ENCODE measurements around the gene TICRR. TPM values are rescaled to one million over a fixed set of nuclear protein-coding genes. Genes with fewer than 3 reads are reported as not detected.
A peak's percentile ranks its signal among the peaks of the same experiment; 100 is the strongest.

TICRR gene
- total and polyA plus RNA-seq, 2 of the 13 experiments (the other 11 are each of a cell fraction or from before 2014, with no cell fraction given) = 4.1 to 14.3 TPM

GRCh38 chr15:89575656-89576416 lies 567 bp downstream of the TICRR start (continued):
- TF ChIP-seq ARID3A (IDR thresholded peaks at IDR 0.05; ENCODE audit: low read depth, low read length) = no peak
- no peak for TF ChIP-seq ZNF530 (CRISPR knock-in tag; IDR thresholded peaks at IDR 0.05; ENCODE audit: low read depth)
- TF ChIP-seq MEIS2 (CRISPR knock-in tag; IDR thresholded peaks at IDR 0.05) = no peak
- peak; percentile 33; the same call in 1 of the 2 replicates for TF ChIP-seq IRF9 (CRISPR knock-in tag; IDR thresholded peaks at IDR 0.05; ENCODE audit: borderline replicate concordance)
- TF ChIP-seq HMGXB3 (CRISPR knock-in tag; IDR thresholded peaks at IDR 0.05; ENCODE audit: borderline replicate concordance) = no peak
- no peak for TF ChIP-seq ZNF383 (CRISPR knock-in tag; IDR thresholded peaks at IDR 0.05; ENCODE audit: borderline replicate concordance)
- TF ChIP-seq ZNF646 (CRISPR knock-in tag; IDR thresholded peaks at IDR 0.05) = no peak
- no peak for TF ChIP-seq ATF1 (CRISPR knock-in tag; IDR thresholded peaks at IDR 0.05)
- TF ChIP-seq TFE3 (CRISPR knock-in tag; IDR thresholded peaks at IDR 0.05) = no peak
- no peak for TF ChIP-seq SMAD9 (CRISPR knock-in tag; IDR thresholded peaks at IDR 0.05)
- TF ChIP-seq ZFP36L1 (CRISPR knock-in tag; IDR thresholded peaks at IDR 0.05) = no peak
- TF ChIP-seq FOXA1 (IDR thresholded peaks at IDR 0.05) = no peak
- no peak for TF ChIP-seq FOXA1 (CRISPR knock-in tag; IDR thresholded peaks at IDR 0.05)
- TF ChIP-seq SKI (IDR thresholded peaks at IDR 0.05; ENCODE audit: partially characterized antibody) = no peak
